Smooth muscle cell (in vitro differentiated cells): ENCODE results near the gene VTI1A. TPM values are rescaled to one million over a fixed set of nuclear protein-coding genes. Genes with fewer than 3 reads are reported as not detected.
"Not testable (repeated sequence)": the region's sequence is repeated elsewhere in the genome, so short reads cannot be mapped to it uniquely, and the experiment has no call there.

Source experiments
- DNase-seq: peaks from one replicate; lab custom pipeline; 2025; ENCODE audit not compliant: unreplicated experiment; lab: John Stamatoyannopoulos, UW
- H2AFZ ChIP-seq: fragments of 200-600 bp; sonication (generic); 2 replicates; pipeline ENCODE4 v1.6.0; 2016; ENCODE audit warnings: antibody characterized with exemption, low read depth, mild to moderate bottlenecking
- H3F3A ChIP-seq: fragments of 200-600 bp; sonication (generic); 2 replicates; pipeline ENCODE4 v1.6.0; 2017; ENCODE audit warnings: antibody characterized with exemption, low read depth
- H3K27ac ChIP-seq: fragments of 200-600 bp; sonication (generic); 2 replicates; pipeline ENCODE4 v1.5.1; 2016; ENCODE audit warnings: low read depth, mild to moderate bottlenecking
- H3K27me3 ChIP-seq: fragments of 200-600 bp; sonication (generic); 2 replicates; pipeline ENCODE4 v1.6.1; 2016; ENCODE audit warnings: low read depth, mild to moderate bottlenecking
- H3K36me3 ChIP-seq: fragments of 200-600 bp; sonication (generic); 2 replicates; pipeline ENCODE4 v1.5.1; 2016; ENCODE audit warnings: low read depth
- H3K4me1 ChIP-seq: fragments of 200-600 bp; sonication (generic); 2 replicates; pipeline ENCODE4 v1.5.1; 2016; ENCODE audit warnings: low read depth
- H3K4me2 ChIP-seq: fragments of 200-600 bp; sonication (generic); 2 replicates; pipeline ENCODE4 v1.6.0; 2016; ENCODE audit warnings: mild to moderate bottlenecking
- H3K4me3 ChIP-seq: fragments of 200-600 bp; sonication (generic); 2 replicates; pipeline ENCODE4 v1.5.1; 2016; ENCODE audit warnings: mild to moderate bottlenecking
- H3K79me2 ChIP-seq: fragments of 200-600 bp; sonication (generic); 2 replicates; pipeline ENCODE4 v1.6.0; 2016; ENCODE audit warnings: low read depth, mild to moderate bottlenecking
- H3K9ac ChIP-seq: fragments of 200-600 bp; sonication (generic); 2 replicates; pipeline ENCODE4 v1.6.0; 2016; ENCODE audit warnings: low read depth
- H3K9me3 ChIP-seq: fragments of 200-600 bp; sonication (generic); replicated peaks from 2 replicates; pipeline ENCODE4 v1.5.1; 2016; ENCODE audit warnings: low read depth
- H4K20me1 ChIP-seq: fragments of 200-600 bp; sonication (generic); 2 replicates; pipeline ENCODE4 v1.6.0; 2016; ENCODE audit warnings: low read depth
- CTCF ChIP-seq: fragments of 200-600 bp; sonication (generic); IDR thresholded peaks from 2 replicates; pipeline ENCODE4 v1.5.1; 2017; ENCODE audit warnings: borderline replicate concordance, mild to moderate bottlenecking, antibody characterized with exemption; ENCODE audit not compliant: insufficient read depth, poor library complexity, severe bottlenecking
- WGBS: methylation state at CpG from one replicate; pipeline ENCODE4 v1.1.7; 2016; ENCODE audit warnings: low lambda C conversion rate; 5-methylcytosine and 5-hydroxymethylcytosine counted together
- polyA plus RNA-seq: library from polyadenylated mRNA; unstranded; fragments of >200 nt; fragmentation: Nextera tagmentation; extraction: Ambion mirVana; gene quantifications from 2 replicates; pipeline ENCODE4 v1.2.1, GENCODE V29; 2016
- total RNA-seq: library from RNA; depleted of rRNA; stranded (reverse); fragments of >200 nt; gene quantifications from 2 replicates; pipeline ENCODE4 v1.2.3, GENCODE V29; 2014

VTI1A gene
- total and polyA plus RNA-seq, 2 experiments from 2014 or later = 14.0 to 21.8 TPM

DNA sequence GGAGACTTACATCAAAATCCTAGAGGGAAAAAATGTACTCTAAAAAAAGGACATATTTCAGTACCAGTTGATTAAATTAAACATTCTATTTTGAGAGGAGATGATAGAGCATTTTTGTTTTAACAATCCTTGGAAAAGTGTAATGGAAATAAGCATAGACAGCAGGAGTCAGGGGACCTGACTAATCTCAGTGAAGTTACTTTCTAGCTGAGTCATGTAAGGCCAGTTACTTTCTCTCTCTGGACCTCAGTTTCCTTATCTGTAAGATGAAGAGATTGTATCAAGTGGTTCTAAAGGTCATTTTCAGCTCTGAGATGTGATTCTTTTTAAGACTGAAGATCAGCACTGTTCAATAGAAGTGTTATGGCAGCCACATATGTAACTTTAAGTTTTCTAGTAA lies 44.1 kb downstream of the VTI1A start:
- H3K4me2 ChIP-seq = no peak overlapping the region
- H2AFZ ChIP-seq = no peak overlapping the region
- H3K9ac ChIP-seq = no peak overlapping the region
- H3K36me3 ChIP-seq = no peaks in the 10 kb centered on the region
- DNase-seq = no peak
- no peak overlapping the region for H3K27ac ChIP-seq
- H3K4me1 ChIP-seq = no peaks in the 10 kb centered on the region
- no peaks in the 10 kb centered on the region for H3K9me3 ChIP-seq
- H3F3A ChIP-seq = no peaks in the 10 kb centered on the region
- TF ChIP-seq CTCF = no peak
- peaks cover 8% of the 10 kb centered on the region for H3K79me2 ChIP-seq
- no peak overlapping the region for H3K4me3 ChIP-seq
- H3K27me3 ChIP-seq = no peaks in the 10 kb centered on the region
- peaks cover 16% of the 10 kb centered on the region for H4K20me1 ChIP-seq

- Histone ChIP-seq H3K27ac (no peak overlapping the region), H3K27me3 (no peaks in the 10 kb centered on the region), H3K9ac (no peak overlapping the region), H4K20me1 (peaks cover 9% of the 10 kb centered on the region), H3K4me2 (no peak overlapping the region), H3K4me1 (no peaks in the 10 kb centered on the region), H3K9me3 (no peaks in the 10 kb centered on the region), H3K36me3 (no peaks in the 10 kb centered on the region), H3K79me2 (peaks cover 8% of the 10 kb centered on the region), H3K4me3 (no peak overlapping the region), H2AFZ (no peak overlapping the region), H3F3A (no peaks in the 10 kb centered on the region)
- 96% methylated on average over 6 of the region's 6 CpGs for WGBS
- DNase-seq = no peak
- no peak for TF ChIP-seq CTCF
These were observed 45.7 kb downstream of the VTI1A start for GRCh38 chr10:112492736-112493135.

- no peaks in the 10 kb centered on the region for H3K36me3 ChIP-seq
- peaks cover 8% of the 10 kb centered on the region for H3K79me2 ChIP-seq
- no peaks in the 10 kb centered on the region for H3K9me3 ChIP-seq
- no peak overlapping the region for H2AFZ ChIP-seq
- no peak for DNase-seq
- H3K9ac ChIP-seq = no peak overlapping the region
- H3K4me2 ChIP-seq = no peak overlapping the region
- no peak for TF ChIP-seq CTCF
- peaks cover 17% of the 10 kb centered on the region for H4K20me1 ChIP-seq
- H3F3A ChIP-seq = no peaks in the 10 kb centered on the region
- WGBS = 92% methylated on average over 3 of the region's 3 CpGs
- no peaks in the 10 kb centered on the region for H3K4me1 ChIP-seq
- no peak overlapping the region for H3K4me3 ChIP-seq
- no peak overlapping the region for H3K27ac ChIP-seq
- no peaks in the 10 kb centered on the region for H3K27me3 ChIP-seq
These were observed 50.4 kb downstream of the VTI1A start for GRCh38 chr10:112497347-112497950.

- Histone ChIP-seq H2AFZ (no peak overlapping the region), H3K27me3 (no peaks in the 10 kb centered on the region), H3K4me3 (no peak overlapping the region), H3K9me3 (no peaks in the 10 kb centered on the region), H3K27ac (no peak overlapping the region), H4K20me1 (peaks cover 17% of the 10 kb centered on the region), H3K79me2 (peaks cover 3% of the 10 kb centered on the region), H3K9ac (no peak overlapping the region), H3K36me3 (no peaks in the 10 kb centered on the region), H3F3A (no peaks in the 10 kb centered on the region), H3K4me2 (no peak overlapping the region), H3K4me1 (no peaks in the 10 kb centered on the region)
- no peak for TF ChIP-seq CTCF
- DNase-seq = no peak
- WGBS = 88% methylated on average over 1 of the region's 1 CpG
These were observed 51.8 kb downstream of the VTI1A start for GRCh38 chr10:112498806-112499205.

DNA sequence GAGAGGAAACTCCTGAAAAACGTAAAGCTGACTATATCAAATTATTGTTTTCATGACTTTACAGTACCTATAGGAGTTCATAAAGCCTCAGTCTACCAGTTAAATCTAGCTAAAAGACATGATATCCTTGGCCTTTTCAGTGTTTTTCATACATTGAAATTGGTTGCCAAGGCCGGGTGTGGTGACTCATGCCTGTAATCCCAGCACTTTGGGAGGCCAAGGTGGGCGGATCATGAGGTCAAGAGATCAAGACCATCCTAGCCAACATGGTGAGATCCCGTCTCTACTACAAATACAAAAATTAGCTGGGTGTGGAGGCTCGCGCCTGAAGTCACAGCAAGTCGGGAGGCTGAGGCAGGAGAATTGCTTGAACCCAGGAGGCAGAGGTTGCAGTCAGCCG lies 53.0 kb downstream of the VTI1A start:
- 92% methylated on average over 8 of the region's 8 CpGs for WGBS
- not testable (repeated sequence) for H3K79me2 ChIP-seq, DNase-seq, H3K4me3 ChIP-seq, H3F3A ChIP-seq, H3K9ac ChIP-seq, H3K4me1 ChIP-seq, H3K36me3 ChIP-seq, H3K27ac ChIP-seq, H2AFZ ChIP-seq, H3K4me2 ChIP-seq, H3K9me3 ChIP-seq, H3K27me3 ChIP-seq
- peaks cover 15% of the 10 kb centered on the region for H4K20me1 ChIP-seq
